COLO668 (cell line): ENCODE results near the gene DPP7.
"Not testable (repeated sequence)": the region's sequence is repeated elsewhere in the genome, so short reads cannot be mapped to it uniquely, and the experiment has no call there.

Source experiments
- DNase-seq: peaks from one replicate; lab custom pipeline; 2025; ENCODE audit not compliant: unreplicated experiment; lab: John Stamatoyannopoulos, UW

Gene DPP7

DNA sequence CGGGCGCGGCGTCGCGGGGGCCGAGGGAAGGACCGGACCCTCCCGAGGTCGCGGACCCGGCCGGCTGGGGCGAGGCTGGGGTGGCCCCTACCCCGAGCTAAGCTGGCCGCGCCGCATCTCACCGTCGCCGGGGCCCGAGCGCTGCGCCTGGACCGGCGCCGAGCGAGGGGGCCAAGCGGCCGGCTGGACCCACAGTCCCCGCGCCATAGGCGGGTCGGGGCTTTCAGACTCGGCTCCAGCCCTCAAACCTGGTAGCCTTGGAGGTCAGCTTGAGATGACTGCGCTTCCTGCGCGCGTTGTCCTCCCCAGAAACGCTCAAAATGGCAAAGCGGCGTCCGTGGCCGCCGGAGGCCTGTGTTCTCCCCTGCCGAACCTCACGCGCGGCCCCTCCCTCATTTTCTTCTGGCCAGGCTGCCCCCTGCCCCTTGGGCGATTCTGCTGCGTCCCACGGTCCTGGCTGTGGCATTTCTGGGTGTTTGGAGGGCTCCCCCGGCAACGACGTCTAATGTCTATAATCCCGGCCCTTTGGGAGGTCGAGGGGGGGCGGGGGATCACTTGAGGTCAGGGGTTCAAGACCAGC lies 15.7 kb upstream of the DPP7 start:
- DNase-seq: peak; percentile 59

DNA sequence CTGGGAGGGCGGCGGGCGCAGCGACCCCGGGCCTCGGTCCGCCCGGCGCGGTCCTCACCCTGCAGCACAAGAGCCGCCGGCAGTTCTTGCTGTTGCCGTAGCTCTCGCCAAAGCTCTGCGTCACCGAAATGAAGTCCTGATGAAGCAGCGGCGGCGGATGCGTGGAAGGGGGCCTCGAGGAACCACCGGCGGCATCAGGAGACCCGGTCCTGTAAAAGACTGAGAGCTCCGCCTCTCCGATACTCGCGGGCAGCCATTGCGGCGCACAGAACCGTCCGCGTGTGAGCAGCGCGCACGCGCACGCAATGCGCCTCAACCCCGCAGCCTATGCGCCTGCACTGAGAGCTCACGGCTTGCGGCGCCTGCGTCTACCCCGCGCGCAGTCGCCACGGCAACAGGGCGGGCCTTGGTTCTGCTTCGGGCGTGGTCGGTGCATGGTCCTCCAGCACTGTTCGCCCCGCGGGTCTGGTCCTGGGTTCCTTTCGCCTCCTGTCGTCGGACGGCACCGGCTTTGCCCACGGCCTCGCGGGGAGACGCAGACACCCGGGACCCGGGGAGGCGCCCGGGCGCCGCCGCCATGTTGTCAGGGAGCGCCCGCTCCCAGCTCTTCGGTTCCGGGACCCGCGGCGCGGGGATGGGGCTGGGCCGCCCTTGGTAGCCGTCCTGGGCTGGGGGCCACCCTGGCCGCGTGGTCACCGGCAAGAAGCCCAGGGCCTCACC lies 15.1 kb upstream of the DPP7 start:
- peak; percentile 95 for DNase-seq

DNA sequence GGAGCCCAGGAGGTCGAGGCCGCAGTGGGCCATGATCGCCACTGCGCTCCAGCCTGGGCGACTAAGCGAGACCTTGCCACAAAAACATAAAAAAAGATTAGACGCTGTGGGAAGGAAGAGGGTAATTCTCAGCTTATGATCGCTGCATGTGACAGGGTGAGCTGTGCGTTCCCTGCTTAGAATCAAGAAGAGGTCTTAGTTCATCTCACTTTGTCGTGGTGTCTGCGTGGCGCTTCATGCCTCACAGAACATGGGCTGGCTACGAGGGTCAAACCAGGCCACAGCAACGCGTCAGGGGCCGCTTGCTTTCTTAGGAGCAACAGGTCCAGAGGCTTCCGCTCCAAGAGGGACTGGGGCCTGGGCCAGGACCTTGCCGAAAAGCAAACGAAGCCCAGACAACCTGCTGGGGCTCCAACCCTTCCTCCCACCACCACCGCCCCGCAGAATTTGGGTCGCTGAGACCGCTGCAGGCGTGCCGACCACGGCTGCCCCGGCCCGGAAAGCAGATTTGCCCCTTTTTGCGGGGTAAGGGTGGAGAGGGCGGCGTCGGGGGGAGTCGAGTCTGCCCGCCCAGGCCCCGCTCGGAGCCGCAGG lies 14.4 kb upstream of the DPP7 start:
- DNase-seq: peak; percentile 28

DNA sequence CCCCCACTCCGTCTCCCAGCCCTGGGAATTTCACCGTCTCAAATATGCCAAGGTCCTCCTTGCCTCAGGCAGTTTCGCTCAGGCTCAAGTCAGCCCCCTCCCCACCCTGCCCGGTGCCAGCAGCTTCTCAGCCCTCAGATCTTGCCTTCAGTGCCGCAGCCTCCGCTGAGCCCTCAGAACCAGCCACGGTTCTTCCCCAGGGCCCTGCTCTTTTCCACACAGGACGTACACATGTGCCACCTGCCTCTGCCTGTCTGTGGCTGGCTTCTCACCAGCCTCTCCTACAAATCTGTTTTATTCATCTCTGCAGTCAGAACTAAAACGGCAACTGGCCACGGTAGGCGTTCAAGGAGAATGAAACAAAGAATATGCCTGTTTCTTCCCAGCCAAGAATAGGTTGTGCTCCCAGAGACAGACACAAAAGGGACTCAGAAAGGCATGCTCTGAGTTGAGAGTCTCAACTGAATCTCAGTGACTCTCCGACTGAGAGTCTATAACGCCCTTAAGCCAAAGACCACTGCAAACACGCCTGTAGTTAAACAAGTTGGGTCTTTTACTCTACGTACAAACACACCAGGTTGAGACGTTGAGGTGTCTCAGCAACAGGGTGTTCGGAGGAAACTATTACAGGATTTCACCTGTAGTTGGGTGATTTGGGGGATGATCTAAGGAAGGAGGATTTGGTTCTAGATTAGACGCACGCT lies 13.8 kb upstream of the DPP7 start:
- no peak for DNase-seq

DNA sequence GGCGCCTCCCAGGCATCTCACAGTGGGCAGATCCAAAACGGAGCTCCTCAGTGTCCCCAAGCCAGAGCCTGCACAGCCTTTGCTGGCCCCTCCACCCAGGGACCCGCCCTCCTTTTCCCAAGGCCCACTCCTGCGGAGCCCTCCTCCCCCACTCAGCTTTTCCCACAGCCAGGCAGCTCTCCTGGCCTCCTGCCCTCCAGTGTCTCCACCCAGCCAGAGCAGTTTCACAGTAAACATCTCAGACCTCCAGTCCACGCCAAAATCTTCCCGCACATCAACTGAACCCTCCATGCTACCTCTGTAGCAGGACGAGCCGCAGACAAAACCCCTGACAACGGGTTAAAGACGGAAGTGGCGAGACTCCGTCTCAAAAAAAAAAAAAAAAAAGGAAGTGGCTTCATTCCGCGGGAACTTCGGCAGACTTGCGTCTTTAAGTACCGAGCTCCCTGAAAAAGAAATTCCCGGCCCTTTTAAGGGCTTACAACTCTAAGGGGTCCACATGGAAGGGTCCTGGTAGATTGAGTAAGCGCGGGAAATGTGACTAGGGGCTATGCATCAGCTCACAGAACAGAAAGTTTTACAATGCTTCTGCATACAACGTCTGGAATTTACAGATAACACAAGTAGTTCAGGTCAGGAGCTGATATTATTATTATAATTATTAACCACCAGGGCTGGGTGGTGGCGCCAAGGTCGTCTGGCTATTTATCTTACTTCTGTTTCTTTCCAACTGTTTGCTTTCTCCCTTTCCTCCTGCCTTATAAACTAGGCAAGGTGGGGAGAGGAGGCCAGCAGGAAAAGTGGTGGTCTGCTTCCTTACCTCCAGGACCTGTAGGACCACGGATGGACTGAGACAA lies 13.0 kb upstream of the DPP7 start:
- no peak for DNase-seq

DNA sequence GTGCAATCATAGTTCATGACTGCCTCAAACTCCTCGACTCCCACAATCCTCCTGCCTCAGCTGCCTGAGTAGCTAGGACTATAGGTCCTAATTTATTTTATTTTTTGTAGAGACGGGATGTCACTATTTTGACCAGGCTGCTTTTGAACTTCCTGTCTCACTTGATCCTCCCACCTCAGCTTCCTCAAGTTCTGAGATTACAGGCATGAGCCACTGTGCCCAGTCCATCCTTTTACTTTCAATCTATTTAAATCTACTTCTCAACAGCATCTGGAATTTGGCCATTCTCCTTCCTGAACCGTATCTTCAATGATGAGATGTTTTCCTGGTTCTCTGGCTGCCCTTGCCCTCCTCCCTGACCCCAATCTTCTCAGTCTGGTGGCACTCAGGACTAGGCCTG lies 12.3 kb upstream of the DPP7 start:
- no peak for DNase-seq

DNA sequence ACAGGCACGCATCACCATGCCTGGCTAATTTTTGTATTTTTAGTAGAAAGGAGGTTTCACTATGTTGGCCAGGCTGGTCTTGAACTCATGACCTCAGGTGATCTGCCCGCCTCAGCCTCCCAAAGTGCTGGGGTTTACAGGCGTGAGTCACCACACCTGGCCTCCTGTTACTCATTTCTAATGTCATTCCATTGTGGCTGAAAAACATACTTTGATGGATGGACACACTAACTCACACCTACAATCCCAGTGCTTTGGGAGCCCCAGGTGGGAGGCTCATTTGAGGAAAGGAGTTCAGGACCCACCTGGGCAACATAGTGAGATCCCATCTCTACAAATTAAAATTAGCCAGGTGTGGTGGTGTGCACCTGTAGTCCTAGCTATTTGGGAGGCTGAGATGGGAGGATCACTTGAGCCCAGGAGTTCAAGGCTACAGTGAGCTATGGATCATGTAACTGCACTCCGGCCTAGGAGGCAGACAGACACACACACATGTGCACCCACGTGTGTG lies 9.5 kb upstream of the DPP7 start:
- DNase-seq: not testable (repeated sequence)

DNA sequence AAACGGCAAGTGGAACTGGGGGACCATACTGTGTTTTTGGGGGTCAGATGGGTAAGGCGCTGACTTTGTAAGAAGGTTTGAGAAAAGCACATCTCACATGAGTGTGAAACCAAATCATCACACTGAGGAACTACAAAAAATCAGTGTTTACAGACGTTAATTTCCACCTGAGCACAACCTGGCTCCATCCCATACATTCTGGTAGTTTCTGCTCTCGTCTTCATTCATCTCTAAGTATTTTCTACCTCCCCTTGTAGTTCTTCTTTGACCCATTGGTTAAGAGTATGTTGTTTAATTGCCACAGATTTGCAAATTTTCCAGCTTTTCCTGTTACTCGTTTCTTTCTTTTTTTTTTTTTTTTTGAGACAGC lies 8.9 kb upstream of the DPP7 start:
- no peak for DNase-seq

DNA sequence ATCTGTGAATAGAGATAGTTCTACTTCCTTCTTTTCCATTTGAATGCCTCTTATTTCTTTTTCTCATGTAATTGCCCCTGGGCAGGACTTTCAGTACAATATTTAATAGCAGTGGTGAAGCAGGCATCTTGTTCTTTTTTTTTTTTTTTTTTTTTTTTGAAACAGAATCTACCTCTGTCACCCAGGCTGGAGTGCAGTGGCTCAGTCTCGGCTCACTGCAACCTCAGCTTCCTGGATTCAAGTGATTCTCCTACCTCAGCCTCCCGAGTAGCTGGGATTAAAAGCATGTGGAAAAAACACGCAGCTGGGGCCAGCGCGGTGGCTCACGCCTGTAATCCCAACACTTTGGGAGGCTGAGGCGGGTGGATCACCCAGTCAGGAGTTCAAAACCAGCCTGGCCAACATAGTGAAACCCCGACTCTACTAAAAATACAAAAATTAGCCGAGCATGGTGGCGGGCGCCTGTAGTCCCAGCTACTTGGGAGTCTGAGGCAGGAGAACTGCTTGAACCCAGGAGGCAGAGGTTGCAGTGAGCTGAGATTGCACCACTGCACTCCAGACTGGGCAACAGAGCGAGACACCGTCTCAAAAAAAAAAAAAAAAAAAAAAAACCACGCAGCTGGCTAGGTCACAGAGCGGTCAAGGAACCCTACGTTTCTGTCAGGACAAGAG lies 8.4 kb upstream of the DPP7 start:
- not testable (repeated sequence) for DNase-seq

DNA sequence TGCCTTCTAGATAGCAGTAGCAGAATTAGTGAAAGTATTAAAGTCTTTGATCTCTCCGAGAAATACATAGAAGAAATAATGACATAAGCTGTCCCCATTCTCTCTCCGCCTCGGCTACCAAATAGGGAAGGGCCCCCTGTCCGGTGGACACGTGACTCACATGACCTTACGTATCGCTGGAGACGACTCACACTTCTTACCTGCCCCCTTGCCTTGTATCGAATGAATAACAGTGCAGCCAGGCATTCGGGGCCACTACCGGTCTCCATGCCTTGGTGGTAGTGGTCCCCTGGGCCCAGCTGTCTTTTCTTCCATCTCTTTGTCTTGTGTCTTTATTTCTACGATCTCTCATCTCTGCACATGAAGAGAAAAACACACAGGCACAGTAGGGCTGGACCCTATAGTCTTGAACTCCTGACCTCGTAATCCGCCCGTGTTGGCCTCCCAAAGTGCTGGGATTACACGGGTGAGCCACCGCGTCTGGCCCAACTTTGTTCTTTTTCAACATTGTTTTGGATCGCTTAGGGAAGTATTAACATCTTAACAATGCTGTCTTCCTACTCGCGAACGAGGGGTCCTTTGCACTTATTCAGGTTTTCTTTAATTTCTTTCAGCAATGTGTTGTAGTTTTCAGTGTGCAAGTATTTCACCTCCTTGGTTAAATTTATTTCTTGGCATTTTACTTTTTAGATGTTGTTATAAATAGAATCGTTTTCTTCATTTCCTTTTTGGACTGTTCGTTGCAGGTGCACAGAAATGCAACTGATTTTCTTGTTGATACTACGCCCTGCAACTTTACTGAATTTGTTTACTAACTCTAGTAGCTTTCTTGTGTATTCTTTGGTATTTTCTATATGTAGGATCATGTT lies 7.6 kb upstream of the DPP7 start:
- DNase-seq: not testable (repeated sequence)

DNA sequence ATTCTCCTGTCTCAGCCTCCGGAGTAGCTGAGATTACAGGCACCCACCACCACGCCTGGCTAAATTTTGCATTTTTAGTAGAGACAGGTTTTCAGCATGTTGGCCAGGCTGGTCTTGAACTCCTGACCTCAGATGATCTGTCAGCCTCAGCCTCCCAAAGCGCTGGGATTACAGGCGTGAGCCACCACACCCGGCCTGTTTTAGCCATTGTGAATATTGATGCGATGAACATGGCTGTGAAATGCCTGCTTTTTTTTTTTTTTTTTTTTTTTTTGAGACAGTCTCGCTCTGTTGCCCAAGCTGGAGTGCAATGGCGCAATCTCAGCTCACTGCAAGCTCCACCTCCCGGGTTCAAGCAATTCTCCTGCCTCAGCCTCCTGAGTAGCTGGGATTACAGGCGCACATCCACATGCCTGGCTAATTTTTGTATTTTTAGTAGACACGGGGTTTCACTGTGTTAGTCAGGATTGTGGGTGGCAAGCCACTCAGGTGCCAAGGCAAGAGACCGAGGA lies 3.6 kb upstream of the DPP7 start:
- not testable (repeated sequence) for DNase-seq

DNA sequence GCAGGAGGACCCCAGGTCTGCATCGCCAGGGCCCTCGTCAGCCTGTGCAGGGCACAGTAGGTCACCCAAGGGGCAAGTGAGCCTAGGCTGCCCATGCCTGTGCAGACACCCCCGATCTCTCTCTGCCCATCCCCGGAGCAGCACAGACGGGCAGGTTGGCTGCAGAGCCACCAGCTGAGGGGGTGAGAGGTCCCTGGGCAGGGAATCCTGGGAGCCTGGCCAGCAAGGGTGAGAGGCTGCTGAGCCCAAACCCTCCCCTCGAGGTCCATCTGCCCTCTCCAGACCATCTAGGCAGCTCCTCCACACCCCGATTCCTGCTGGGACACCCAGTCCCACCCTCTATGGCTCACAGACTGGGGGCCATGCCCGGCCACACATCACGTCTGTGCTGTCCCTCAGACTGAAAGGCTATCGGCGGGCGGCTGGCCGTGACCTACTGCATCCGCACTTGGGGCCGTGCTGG lies 2.8 kb upstream of the DPP7 start:
- no peak for DNase-seq

DNA sequence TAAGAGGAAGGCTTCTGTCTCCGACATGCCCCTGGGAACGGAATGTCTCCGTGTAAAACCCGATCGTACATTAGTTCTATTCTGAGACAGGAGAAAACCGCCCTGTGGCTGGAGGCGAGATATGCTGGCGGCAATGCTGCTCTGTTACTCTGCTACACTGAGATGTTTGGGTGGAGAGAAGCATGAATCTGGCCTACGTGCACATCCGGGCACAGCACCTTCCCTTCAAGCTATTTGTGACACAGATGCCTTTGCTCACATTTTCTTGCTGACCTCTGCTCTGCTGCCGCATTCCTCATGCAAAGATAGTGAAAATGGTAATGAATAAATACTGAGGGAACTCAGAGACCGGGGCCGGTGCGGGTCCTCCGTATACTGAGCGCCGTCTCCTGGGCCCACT lies 2.2 kb upstream of the DPP7 start:
- DNase-seq: no peak

DNA sequence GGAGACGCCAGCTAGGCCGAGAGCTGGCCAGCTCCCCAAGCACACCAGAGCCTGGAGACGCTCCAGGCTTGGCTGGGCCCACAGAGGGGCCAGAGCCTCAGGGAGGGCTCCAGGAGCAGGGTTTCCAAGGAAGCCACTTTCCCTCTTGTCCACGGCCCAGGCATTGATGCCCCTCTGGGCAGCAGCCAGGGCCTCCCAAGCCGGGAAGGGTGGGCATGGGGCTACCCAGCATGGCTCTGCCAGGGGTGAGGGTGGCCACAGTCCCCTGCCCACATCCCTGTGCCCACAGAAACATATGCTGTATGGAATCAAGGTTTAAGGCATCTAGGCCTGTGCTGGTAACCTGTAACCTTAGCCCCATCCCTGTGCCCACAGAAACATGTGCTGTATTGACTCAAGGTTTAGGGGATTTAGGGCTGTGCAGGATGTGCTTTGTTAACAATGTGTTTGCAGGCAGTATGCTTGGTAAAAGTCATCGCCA lies 1.5 kb upstream of the DPP7 start:
- DNase-seq: no peak

DNA sequence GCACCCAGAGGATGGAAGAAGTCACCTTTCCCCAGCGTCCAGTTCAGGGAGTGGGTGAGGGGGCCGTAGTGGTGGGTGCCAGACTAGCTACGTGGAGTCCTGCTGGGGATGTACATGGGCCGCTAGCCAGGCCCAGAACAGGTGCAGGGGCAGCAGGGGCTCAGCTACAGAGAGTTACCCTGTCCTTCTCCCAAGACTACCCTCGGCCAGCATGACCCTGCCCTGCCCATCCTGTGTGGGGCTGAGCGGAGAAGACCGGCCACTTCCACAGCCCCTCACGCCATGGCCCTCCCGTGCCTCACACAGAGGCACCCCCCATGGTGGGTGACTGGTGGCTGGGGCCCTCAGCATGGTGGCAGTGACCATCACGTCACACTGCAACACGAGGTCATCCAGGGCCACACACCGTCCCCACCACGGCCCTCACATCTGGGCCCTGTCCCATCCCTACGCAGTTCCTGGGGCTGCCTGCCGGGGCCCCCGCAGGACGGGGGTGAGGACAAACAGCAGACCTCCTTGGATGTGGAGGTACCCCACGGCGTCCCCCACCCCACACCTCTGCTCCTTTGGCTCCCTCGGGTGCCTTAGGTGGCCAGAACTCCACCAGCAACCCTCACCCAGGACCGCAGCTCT lies 977 bp upstream of the DPP7 start:
- no peak for DNase-seq

DNA sequence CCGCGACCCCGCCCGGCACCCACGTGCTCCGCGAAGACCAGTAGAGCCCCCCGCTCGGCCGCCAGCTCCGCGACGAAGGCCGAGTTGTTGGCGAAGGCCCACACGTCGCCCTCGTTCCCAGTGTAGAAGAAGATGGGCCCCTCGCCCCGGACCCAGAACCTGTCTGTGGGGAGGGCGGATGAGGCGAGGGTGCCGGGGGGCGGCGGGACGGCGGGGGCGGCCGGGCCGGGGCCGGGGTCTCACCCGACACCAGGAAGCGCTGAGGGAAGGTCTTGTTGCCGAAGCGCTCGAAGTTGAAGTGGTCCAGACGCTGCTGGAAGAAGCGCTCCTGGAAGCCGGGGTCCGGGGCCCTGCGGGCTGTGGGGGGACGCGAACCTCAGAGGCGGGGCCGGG lies 317 bp downstream of the DPP7 start:
- no peak for DNase-seq

DNA sequence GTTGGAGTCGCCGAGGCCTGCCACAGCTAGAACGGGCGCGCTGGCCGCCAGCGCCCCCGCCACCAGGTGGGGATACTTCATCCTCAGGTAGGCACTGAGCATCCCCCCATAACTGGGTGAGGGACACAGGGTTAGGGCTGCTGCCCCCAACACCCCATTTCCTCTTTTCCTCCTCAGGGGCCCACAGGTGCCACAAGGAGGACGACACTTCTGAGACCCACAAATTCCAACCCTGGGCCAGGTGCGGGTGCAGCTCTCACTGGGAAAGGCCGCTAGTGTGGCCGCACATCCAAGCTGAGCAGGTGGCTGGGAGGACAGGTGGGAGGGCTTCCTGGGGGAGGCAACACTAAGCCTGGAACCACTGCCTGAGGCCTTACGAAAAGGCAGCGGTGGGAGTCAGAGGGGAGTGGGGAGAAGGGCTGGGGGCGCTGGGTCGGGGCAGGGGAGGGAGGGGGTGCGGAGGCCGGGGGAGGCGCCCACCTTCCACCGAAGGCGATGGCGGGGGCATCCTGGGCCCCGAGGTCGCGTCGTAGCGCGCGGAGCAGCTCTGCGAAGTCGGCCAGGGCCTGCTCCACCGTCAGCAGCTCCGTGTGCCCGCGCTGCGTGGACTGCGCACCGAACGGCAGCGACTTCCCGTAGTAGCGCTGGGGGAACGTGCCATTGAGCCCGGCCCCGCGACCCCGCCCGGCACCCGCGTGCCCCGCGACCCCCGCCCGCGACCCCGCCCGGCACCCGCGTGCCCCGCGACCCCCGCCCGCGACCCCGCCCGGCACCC lies 961 bp downstream of the DPP7 start:
- peak; percentile 10 for DNase-seq
